ENCODE measurements around the gene CALML4.
"Not testable (repeated sequence)": the region's sequence is repeated elsewhere in the genome, so short reads cannot be mapped to it uniquely, and the experiment has no call there.

DNA sequence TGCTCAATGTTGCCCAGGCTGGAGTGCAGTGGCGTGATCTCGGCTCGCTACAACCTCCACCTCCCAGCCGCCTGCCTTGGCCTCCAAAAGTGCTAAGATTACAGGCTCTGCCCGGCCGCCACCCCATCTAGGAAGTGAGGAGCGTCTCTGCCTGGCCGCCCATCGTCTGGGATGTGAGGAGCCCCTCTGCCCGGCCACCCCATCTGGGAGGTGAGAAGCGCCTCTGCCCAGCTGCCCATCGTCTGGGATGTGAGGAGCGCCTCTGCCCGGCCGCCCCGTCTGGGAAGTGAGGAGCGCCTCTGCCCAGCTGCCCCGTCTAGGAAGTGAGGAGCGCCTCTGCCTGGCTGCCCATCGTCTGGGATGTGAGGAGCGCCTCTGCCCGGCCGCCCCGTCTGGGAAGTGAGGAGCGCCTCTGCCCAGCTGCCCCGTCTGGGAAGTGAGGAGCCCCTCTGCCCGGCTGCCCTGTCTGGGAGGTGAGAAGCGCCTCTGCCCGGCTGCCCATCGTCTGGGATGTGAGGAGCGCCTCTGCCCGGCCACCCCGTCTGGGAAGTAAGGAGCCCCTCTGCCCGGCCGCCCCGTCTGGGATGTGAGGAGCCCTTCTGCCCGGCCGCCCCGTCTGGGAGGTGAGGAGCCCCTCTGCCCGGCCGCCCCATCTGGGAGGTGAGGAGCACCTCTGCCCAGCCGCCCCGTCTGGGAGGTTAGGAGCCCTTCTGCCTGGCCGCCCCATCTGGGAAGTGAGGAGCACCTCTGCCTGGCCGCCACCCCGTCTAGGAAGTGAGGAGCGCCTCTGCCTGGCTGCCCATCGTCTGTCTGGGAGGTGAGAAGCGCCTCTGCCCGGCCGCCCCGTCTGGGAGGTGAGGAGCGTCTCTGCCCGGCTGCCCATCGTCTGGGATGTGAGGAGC, 16.6 kb upstream of the CALML4 start:
- not testable (repeated sequence) for TF ChIP-seq ARNTL (CRISPR knock-in tag; IDR thresholded peaks at IDR 0.05; ENCODE audit: borderline replicate concordance, low read depth); GLIS3 (CRISPR knock-in tag; IDR thresholded peaks at IDR 0.05); ZFP3 (CRISPR knock-in tag; IDR thresholded peaks at IDR 0.05); OSR1 (CRISPR knock-in tag; IDR thresholded peaks at IDR 0.05); ZFP30 (CRISPR knock-in tag; IDR thresholded peaks at IDR 0.05); ISL1 (CRISPR knock-in tag; IDR thresholded peaks at IDR 0.05); SNAI2 (CRISPR knock-in tag; IDR thresholded peaks at IDR 0.05); ZC3H10 (CRISPR knock-in tag; IDR thresholded peaks at IDR 0.05)
- TF ChIP-seq, protein P1, sequence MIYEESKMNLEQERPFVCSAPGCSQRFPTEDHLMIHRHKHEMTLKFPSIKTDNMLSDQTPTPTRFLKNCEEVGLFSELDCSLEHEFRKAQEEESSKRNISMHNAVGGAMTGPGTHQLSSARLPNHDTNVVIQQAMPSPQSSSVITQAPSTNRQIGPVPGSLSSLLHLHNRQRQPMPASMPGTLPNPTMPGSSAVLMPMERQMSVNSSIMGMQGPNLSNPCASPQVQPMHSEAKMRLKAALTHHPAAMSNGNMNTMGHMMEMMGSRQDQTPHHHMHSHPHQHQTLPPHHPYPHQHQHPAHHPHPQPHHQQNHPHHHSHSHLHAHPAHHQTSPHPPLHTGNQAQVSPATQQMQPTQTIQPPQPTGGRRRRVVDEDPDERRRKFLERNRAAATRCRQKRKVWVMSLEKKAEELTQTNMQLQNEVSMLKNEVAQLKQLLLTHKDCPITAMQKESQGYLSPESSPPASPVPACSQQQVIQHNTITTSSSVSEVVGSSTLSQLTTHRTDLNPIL (CRISPR knock-in tag; IDR thresholded peaks at IDR 0.05; ENCODE audit: low read depth), result not testable (repeated sequence)
- TF ChIP-seq, protein P2, sequence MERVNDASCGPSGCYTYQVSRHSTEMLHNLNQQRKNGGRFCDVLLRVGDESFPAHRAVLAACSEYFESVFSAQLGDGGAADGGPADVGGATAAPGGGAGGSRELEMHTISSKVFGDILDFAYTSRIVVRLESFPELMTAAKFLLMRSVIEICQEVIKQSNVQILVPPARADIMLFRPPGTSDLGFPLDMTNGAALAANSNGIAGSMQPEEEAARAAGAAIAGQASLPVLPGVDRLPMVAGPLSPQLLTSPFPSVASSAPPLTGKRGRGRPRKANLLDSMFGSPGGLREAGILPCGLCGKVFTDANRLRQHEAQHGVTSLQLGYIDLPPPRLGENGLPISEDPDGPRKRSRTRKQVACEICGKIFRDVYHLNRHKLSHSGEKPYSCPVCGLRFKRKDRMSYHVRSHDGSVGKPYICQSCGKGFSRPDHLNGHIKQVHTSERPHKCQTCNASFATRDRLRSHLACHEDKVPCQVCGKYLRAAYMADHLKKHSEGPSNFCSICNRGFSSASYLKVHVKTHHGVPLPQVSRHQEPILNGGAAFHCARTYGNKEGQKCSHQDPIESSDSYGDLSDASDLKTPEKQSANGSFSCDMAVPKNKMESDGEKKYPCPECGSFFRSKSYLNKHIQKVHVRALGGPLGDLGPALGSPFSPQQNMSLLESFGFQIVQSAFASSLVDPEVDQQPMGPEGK (CRISPR knock-in tag; IDR thresholded peaks at IDR 0.05; ENCODE audit: borderline replicate concordance), result not testable (repeated sequence)
- TF ChIP-seq, protein P3, sequence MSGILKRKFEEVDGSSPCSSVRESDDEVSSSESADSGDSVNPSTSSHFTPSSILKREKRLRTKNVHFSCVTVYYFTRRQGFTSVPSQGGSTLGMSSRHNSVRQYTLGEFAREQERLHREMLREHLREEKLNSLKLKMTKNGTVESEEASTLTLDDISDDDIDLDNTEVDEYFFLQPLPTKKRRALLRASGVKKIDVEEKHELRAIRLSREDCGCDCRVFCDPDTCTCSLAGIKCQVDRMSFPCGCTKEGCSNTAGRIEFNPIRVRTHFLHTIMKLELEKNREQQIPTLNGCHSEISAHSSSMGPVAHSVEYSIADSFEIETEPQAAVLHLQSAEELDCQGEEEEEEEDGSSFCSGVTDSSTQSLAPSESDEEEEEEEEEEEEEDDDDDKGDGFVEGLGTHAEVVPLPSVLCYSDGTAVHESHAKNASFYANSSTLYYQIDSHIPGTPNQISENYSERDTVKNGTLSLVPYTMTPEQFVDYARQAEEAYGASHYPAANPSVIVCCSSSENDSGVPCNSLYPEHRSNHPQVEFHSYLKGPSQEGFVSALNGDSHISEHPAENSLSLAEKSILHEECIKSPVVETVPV (CRISPR knock-in tag; IDR thresholded peaks at IDR 0.05), result not testable (repeated sequence)

Data from SK-N-SH treated with all-trans-retinoic acid at 6 μM for 48 hours (cell line).